NK-92 (cell line): ENCODE data around the gene BABAM2.

Experiments
- DNase-seq: peaks from one replicate; lab custom pipeline; 2025; ENCODE audit not compliant: unreplicated experiment; lab: John Stamatoyannopoulos, UW

BABAM2 gene

DNA sequence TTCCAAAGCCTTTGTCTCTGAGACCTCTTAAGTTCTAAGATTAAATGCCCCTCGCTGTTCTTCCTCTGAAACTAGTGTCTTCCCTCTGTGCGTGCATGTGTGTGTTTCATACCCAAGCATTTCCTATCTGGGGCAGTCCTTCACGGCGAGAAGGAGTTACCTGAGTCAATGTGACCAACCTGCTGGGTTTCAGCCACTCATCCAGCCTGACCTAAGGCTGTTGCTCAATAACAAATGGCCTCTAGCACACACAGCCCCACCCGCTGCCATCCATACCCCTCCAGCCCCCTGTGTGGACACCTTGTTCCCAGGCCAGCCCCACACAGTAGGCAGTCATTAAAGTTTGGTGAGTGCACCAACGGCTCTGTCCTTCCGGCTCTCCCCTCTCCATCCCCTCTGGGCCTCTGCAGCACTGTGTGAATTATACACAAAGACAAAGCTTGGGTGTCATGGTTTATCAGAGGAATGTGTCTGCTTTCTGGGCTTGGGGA lies 448.3 kb downstream of the BABAM2 start:
- no peak for DNase-seq

DNA sequence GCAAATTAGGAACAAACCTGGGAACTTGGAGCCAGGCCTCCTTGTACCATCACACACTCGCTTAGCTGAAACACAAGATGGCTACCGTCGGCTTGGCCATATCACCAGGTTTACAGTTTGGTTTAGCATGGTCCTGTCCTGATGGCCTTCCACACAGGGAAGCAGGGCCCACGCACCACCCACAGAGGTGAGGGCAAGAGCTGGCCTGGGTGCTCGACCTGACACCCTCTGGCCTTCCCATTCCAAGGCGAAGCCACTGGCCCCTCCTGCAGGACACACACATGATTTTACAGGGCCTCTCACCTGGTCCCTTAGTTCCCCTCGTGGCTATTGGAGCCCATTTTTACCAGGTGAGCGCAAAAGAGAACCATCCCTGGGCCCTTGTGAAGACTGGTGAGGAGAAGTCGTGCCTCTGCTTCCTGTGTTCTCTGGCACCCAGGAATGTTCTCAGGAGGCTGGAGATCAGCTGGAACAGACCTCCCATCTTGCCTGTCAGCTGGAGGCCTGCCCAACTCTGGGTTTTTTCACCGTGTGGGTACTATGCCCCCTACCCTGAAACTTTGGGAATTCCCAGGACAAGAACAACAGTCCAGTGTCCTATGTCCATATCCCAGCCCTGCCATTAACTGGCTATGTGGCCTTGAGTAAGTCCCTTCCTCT lies 449.1 kb downstream of the BABAM2 start:
- DNase-seq = no peak

DNA sequence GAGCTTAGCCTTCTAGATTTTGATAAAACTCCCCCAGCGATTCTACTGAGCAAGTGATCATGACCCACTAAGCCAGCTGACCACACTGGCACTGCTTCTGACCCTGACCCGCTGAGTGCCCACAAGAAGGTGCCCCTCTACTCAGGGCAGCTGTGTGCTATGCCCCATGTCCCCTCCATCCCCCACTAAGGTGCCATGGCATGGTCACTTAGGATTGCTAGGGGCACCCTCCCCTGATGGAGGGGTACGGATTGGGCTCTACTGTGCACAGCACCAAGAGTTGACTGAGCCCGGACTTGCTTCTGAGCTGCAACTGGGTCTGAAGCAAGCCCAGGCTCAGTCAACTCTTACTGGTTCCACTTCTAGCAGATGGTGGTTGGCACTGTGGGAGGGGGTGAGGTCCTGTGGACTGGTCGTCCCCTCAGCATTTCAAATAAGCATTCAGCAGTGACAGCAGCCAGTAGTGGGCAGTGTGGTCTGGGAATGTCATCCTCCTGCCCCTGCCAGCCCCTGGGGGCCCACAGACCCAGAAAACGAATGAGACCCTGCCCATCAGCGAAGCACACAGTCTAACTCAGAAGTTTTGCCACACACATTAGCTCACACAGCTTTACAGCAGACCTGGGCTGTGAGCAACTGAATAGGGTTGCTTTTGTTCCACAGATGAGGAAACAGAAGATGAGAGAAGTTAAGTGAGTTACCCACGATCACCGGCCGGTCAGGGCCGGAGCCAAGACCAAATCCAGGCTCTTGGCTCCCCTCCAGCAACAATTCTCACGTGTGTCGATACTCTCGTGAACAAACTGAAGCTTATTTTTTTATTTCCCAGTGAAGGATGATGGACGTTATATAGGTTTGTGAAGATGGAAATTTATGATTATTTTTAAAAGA lies 450.0 kb downstream of the BABAM2 start:
- DNase-seq = no peak

DNA sequence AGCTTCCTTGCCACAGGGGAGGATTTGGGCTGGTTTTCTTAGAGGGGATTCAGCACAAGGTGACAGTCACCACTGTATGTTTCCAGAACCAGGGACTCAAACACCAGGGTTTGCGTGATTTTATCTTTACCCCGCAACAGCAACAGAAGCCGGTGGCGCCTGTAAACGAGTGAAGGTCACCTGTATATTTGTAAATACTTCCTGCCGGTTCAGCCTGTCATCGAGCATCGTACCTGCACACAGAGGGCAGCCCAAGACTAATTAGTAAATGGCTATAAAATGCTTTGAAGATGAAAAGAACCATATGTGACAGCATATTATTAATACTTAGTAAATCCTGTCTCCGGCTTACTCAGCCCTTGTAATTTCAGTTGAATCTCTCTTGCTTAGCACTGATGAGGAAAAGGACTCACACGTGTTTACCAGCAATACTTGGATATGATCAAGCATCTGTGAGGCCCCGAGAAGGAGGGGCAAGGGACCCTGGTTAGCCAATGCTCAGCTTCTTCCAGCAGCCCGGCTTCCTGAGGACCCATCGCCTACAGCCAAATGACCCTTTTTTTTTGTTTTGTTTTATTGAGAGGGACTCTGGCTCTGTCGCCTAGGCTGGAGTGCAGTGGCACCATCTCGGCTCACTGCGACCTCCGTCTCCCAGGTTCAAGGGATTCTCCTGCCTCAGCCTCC lies 450.8 kb downstream of the BABAM2 start:
- no peak for DNase-seq

DNA sequence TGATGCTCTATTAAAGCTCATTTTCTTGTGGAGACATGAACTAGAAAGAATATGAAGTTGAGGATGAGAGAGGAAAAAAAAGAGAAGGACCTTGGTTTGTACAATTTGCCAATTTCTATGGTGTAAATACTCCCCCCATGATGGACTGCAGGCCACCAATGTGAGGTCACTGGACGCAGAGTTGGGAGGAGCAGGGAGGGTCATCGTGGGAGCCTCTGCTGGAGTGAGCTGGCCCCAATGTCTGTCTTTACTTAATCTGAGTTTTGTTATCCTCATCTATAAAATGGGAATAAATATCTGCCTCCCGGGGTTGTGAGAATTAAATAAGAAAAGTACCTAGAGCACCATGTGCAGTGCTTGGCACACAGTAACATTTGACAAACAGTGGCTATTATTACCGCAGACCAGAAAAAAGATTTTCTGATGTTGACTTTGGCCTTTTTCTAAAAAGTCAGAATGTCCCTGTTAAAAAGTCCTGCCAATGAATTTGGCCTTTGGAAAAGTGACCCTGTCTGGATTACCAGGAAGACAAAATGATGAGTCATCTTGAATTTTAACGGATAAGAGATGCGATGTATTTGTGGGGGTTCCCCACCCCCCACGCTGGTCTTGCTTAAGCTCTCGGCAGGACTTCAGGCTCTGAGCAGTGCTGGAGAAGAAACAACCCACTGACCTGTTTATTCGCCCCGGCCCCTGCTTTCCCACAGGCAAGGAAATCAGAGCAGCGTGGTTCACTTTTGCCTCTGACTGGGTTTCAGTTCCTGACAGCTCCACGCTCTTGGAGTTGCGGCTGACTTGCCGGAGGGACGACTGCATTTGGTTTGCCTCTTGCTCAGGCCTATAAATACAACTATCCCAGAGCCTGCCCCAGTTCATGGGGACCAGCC lies 451.8 kb downstream of the BABAM2 start:
- DNase-seq = no peak

DNA sequence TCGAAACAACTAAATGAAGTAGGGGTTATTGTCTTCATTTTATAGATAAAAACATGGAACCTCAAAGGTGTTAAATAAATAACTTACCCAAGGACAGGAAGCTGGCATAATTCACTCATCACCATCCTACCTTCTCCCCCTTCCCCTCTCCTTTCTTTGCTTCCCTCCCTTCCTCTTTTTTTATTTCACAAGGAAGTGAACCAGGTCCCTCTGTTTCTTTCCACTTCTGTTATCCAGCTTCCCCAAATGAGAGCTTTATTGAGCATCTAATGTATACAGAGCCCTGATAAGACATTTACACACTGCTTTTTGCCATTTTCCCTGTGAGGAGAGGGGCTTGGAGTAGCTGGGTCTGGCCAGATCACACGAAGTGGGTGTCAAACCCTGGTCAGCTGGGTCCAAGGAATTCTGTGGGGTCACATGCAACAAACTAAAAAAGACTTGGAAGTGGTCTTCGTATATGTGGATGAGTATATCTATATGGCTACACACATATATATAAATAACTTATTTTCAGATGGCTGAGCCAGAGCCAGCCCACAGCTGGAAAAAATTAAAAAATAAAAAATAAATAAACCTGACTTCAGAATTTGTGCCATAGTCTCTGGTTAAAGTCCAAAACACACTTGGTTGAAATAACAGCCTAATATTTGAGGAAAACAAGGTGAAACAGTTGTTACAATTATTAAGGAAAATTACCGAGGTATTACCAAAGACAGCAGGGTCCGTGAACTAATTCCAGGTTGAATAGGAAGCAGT lies 452.8 kb downstream of the BABAM2 start:
- no peak for DNase-seq

DNA sequence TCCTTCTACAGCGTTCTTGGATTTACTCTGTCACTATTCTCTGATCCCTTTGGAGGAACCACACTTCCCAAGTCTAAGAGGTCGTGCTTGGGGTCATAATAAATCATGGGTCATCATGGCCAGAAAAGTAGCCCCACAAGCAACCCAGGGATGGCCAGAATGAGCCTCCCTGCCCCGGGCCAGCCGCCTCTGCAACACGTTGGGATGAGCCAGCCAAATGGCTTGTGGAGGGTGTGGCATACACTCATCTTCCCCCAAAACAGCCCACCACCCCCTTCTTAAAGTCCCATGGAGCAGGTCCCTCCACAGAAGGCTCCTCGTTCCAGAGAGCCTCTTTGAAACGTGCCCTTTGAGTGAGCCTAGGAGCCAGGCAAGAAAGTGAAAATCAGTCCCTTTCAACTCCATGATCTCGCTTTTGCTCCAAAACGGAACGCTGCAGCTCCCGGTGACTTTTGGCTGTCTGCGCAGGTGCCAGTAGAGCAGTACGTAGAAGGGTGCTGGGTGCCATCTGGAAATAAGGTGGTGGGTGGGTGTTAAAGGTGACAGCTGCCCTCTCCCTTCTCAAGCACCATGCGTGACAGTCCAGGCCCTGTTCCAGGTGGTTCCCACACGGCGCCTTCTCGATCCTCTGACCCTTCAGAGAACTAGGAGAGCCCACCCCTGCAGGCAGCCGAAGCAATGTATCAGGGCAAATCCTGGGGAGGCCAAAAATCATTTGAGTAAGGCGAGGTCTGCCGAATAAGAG lies 453.6 kb downstream of the BABAM2 start:
- no peak for DNase-seq

DNA sequence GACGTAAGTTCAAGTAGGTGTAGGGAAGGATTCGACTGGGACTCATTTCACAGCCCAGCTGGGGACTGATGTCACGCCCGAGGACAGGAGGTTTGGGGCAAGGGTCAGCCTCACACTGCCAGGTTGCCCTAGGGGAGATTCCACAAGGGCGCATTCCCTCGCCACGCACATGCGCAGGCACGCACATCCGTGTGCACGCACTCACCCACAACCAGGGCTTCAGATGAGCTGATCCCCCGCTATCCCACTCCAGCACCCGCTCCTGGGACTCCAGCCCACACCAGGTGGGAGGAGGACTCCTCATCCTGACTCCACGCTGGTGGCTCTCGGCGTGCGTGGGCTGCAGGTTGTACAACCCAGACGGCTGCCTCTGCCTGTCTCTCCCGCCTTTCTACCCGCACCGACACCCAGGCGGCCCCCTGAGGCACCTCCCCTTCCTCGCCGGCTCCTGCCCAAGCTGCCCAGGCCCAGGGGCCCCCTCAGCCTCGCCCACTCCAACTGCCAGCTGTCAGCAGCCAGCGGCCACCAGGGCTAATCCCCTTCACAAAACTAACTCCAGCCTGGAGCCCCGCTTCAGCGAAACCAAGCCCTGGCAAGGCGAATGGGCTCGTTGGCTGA lies 454.3 kb downstream of the BABAM2 start:
- no peak for DNase-seq

DNA sequence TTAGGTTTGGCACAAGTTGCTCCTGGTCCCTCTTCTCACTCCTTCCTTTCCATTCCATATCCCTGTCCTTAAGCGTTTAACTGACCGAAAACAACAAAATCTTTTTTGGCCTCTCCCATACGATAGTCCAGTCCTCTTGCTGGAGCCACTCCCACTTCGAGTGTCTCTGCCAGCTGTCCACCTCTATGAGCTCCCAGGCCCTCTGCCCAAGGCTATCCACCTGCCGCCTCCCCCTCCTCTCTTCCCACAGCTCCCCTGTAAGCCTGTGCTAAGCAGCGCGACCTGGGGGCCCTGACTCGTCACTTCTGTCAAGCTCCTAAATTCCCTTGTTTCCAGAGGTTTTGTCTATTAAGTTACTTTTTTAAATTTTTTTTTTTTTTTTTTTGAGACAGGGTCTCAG lies 455.1 kb downstream of the BABAM2 start:
- no peak for DNase-seq

DNA sequence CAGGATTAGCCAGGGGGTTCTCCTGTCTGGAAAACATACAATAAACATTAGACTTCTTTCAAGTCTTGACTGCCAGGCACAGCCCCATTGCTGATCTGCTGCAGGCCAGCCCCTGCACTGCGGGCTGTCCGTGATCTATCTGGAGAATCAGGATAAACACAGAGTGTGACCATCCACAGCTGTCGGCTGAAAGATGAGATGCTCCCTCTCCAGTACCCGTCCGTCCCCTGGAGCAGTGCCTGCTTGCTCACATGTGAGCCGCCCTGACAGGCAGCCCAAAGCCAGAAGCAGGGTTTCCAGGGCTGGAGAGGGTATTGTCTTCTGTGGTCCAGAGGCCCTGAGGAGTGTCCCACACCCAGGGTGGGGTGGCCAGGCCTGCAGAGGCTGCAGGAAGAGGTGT lies 456.1 kb downstream of the BABAM2 start:
- DNase-seq = no peak

DNA sequence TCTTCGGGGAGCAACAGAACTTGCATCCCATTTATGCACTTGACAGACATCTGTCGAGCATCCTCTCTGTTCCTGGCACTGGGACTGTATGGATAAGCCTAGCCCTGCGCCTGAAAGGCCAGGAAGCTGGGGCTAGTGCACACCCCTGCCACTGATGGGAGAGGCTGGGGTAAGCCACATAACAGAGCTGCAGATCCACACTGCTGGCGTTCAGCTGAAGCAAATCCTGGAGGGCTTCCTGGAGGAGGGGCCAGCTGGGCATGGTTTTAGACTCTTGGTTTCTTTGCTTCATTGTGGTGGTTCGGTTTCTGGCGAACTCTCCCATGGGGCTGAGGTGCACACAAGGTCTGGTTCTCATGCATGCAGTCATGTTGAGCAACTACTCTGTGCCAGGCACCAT lies 456.7 kb downstream of the BABAM2 start:
- no peak for DNase-seq

DNA sequence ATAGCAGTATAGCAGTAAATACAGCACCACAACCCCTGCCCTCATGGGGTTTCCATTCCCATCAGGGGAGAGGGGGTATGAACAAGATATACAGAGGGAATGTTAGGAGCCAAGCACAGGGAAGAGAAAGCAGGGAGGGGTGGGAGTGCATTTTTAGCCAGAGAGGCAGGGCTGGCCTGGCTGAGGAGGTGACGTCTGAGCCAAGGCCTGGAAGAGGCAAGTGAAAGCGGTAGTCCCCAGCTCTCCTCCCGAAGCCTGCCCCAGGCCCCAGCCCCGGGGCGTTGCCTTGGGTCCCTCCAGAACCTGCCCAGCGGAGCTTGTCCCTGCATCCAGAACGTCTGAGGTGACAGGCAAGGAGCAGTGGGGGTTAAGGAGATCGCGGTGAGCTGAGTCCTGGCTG lies 457.1 kb downstream of the BABAM2 start:
- DNase-seq = no peak

DNA sequence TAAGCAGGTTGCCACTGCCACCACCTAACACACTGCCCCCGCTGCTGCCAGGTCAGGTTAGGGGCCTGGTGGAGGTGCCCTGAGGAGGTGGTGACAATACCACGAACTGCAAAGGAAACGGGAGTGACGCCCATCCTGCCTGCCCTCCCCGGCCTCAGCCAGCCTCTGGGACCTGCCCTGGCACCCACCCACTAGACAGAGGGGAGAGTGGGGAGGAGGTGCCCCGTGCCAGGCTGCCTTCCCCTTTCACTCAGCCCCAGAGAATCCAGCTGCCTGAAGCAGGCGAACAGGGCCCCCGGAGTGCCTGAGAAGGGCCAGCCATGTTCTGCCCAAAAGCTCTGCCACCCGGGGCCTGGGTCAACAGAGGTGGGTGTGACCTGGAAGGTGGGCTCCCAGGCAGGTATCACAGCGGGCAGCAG lies 457.6 kb downstream of the BABAM2 start:
- no peak for DNase-seq

DNA sequence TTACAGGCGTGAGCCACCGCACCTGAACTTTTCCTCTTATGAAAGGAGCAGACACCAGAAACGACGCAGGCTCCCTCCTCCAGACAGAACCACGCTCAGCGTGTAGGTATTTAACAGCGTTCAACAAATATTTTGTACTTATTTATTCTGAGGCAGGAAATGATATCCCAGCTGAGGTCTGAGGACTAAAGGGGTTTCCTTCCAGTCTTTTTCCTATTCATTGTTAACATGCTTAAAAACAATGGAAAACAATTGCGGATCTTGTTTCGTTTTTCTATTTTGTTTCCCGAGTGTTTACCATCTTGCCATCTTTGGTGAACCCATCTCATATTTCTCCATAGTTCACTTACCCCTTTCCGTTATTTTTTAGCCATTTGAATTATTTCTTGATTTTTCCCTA lies 458.4 kb downstream of the BABAM2 start:
- no peak for DNase-seq

DNA sequence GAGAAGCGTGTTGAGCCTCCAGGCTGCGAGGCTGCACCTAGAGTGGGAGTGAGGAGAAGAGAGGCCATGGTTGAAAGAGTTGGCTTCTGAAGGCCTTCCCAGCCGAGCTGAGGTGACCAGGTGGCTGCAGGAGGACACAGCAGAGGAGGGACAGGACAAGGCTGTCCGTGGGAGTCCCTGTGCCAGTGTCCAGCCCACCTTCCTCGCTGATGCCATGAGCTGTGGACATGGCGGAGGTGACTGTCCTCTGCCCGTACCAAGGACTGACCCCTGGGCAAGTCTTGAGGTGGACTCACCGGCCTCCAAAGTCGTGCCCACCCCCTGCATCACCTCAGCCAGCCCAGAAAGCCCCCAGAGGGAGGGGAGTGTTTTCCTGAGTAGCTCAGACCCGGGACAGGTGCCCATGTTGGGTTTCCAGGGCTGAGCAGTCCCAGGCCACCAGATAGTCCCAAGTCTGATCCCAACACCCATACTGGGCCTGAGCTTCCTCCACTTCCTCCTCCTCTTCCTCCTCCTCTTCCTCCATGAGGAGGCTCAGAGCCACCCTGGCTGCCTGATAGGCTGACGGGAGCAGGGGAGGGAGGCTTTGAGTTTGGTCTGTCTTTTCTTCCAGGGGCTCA lies 459.1 kb downstream of the BABAM2 start:
- no peak for DNase-seq

DNA sequence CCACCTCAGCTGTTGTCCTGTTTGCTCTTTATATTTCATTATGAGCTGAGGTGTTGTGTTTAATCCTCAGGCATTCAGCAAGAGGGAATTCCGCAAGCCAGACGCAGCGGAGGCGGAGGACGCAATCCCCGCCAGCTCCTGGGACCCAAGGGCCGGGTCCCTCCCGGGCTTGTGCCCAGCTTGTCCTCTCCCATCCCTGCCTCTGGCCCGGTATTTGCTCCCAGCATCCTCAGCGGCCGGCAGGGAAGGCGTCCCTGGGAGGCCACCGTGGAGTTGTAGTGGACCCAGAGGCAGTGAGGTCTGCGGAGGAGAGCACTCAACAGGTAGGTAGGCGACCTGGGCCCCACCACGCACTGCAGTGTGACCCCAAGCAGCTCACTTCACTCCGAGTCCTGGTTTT lies 459.7 kb downstream of the BABAM2 start:
- no peak for DNase-seq

DNA sequence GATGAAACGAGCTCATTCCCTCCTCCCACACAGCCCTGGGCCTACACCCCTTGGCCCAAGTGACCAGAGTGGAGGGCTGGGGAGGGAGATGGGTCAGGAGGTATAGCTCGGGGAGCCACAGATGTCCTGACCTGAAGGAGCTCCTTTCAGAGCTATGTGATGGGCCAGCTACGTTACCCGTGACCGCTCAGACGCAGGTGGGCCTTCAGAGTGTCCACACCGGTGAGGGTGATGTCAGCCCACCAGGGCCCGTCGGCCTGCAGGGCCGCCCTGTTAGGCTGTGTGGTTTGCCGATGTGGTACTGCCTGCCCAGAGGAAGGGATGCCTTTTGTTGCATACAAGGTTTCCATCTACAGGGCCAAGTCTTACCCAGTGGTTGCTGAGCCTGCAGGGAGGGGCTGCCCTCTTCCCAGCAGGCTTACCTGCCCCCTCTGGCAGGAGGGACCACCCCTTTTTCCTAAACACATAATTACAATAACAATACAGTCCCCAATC lies 460.3 kb downstream of the BABAM2 start:
- DNase-seq = no peak

DNA sequence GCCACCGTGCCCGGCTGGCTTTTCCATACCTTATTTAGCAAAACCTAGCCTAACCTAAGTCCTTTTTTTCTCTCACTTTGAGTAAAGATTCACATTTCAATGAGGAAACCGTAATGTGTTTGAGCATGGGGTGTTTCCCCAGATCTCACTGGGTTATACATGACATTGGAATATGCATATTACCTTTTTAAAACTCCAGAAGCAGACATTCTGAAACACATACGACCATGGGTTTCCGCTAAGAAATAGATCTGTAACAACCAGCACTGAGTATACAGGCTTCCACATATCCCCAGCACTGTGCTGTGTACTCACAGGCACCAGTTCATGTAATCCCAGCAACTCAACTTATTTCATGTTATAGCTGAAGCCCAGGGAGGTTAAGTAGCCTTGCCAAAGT lies 461.1 kb downstream of the BABAM2 start:
- no peak for DNase-seq
